ENCODE results near the gene DTD2. TPM values are rescaled to one million over a fixed set of nuclear protein-coding genes. Genes with fewer than 3 reads are reported as not detected.

The DTD2 gene
- total RNA-seq, 2 donors from 2014 or later: 12.7 to 14.9 TPM

GRCh38 chr14:31405106-31405505, 52.2 kb downstream of the DTD2 start:
- Histone ChIP-seq H3K27me3 (ENCODE audit: control insufficient read depth, insufficient read depth, low read length, poor library complexity, severe bottlenecking) (no peaks in the 10 kb centered on the region), H3K36me3 (ENCODE audit: control insufficient read depth, insufficient read depth, low read length) (peaks cover 20% of the 10 kb centered on the region), H3K4me3 (ENCODE audit: low read length) (no peak overlapping the region), H3K27ac (ENCODE audit: low read depth, low read length) (no peak overlapping the region), H3K9ac (ENCODE audit: extremely low read depth, low read length, poor library complexity, severe bottlenecking) (no peak overlapping the region), H3K9me3 (ENCODE audit: control insufficient read depth, low read length) (no peaks in the 10 kb centered on the region), H3K4me1 (ENCODE audit: control insufficient read depth, insufficient read depth, low read length) (no peaks in the 10 kb centered on the region)
- Mint-ChIP-seq H3K4me3 (no peak overlapping the region), H3K36me3 (ENCODE audit: low read depth) (peaks cover 18% of the 10 kb centered on the region), H3K4me1 (peaks cover 13% of the 10 kb centered on the region), H3K27ac (peak overlapping the region; percentile 58), H3K27me3 (ENCODE audit: insufficient read depth) (no peaks in the 10 kb centered on the region), H3K9me3 (no peaks in the 10 kb centered on the region)
- no peak for DNase-seq
- TF ChIP-seq CTCF (conservative IDR thresholded peaks at IDR 0.05): no peak
- WGBS, 2 experiments (ENCODE audit: insufficient coverage in 1 of 2, insufficient read length in 1 of 2): 90 to 96% methylated on average over 8 of the region's 8 CpGs

GRCh38 chr14:31403707-31404106, 53.6 kb downstream of the DTD2 start:
- H3K9me3 Mint-ChIP-seq: no peaks in the 10 kb centered on the region

GRCh38 chr14:31402764-31403439, 54.4 kb downstream of the DTD2 start:
- no peaks in the 10 kb centered on the region for H3K9me3 ChIP-seq (ENCODE audit: control insufficient read depth, low read length)
- H3K4me1 ChIP-seq (ENCODE audit: control insufficient read depth, insufficient read depth, low read length): no peaks in the 10 kb centered on the region
- H3K36me3 ChIP-seq (ENCODE audit: control insufficient read depth, insufficient read depth, low read length): peaks cover 36% of the 10 kb centered on the region
- peaks cover 11% of the 10 kb centered on the region for H3K4me1 Mint-ChIP-seq
- no peak for TF ChIP-seq CTCF (conservative IDR thresholded peaks at IDR 0.05)
- no peak overlapping the region for H3K4me3 ChIP-seq (ENCODE audit: low read length)
- peaks cover 22% of the 10 kb centered on the region for H3K36me3 Mint-ChIP-seq (ENCODE audit: low read depth)
- H3K27me3 ChIP-seq (ENCODE audit: control insufficient read depth, insufficient read depth, low read length, poor library complexity, severe bottlenecking): no peaks in the 10 kb centered on the region
- H3K4me3 Mint-ChIP-seq: no peak overlapping the region
- H3K9me3 Mint-ChIP-seq: no peaks in the 10 kb centered on the region
- no peak overlapping the region for H3K9ac ChIP-seq (ENCODE audit: extremely low read depth, low read length, poor library complexity, severe bottlenecking)
- no peak for DNase-seq
- no CpG with 5 or more reads among the region's 2 CpGs for WGBS, 2 experiments (ENCODE audit: insufficient coverage in 1 of 2, insufficient read length in 1 of 2)
- H3K27me3 Mint-ChIP-seq (ENCODE audit: insufficient read depth): no peaks in the 10 kb centered on the region
- no peak overlapping the region for H3K27ac ChIP-seq (ENCODE audit: low read depth, low read length)
- no peak overlapping the region for H3K27ac Mint-ChIP-seq

More at GRCh38 chr14:31403707-31404106, 53.6 kb downstream of the DTD2 start:
- Mint-ChIP-seq H3K27me3 (ENCODE audit: insufficient read depth) (no peaks in the 10 kb centered on the region), H3K27ac (no peak overlapping the region), H3K36me3 (ENCODE audit: low read depth) (peaks cover 21% of the 10 kb centered on the region), H3K4me1 (peaks cover 11% of the 10 kb centered on the region), H3K4me3 (no peak overlapping the region)
- Histone ChIP-seq H3K4me1 (ENCODE audit: control insufficient read depth, insufficient read depth, low read length) (no peaks in the 10 kb centered on the region), H3K27me3 (ENCODE audit: control insufficient read depth, insufficient read depth, low read length, poor library complexity, severe bottlenecking) (no peaks in the 10 kb centered on the region), H3K4me3 (ENCODE audit: low read length) (no peak overlapping the region), H3K9me3 (ENCODE audit: control insufficient read depth, low read length) (no peaks in the 10 kb centered on the region), H3K36me3 (ENCODE audit: control insufficient read depth, insufficient read depth, low read length) (peaks cover 28% of the 10 kb centered on the region), H3K9ac (ENCODE audit: extremely low read depth, low read length, poor library complexity, severe bottlenecking) (no peak overlapping the region), H3K27ac (ENCODE audit: low read depth, low read length) (no peak overlapping the region)
- no peak for DNase-seq
- WGBS, 2 experiments (ENCODE audit: insufficient coverage in 1 of 2, insufficient read length in 1 of 2): no CpG with 5 or more reads among the region's 3 CpGs
- TF ChIP-seq CTCF (conservative IDR thresholded peaks at IDR 0.05): no peak
